OCI-LY7 (cell line): ENCODE results near the gene IMPA2. TPM values are rescaled to one million over a fixed set of nuclear protein-coding genes. Genes with fewer than 3 reads are reported as not detected.
"Not testable (repeated sequence)": the region's sequence is repeated elsewhere in the genome, so short reads cannot be mapped to it uniquely, and the experiment has no call there.

ENCODE experiments used
- BruUV-seq: library from RNA; stranded (reverse); fragments of 400-500 nt; replicated peaks from 2 replicates; lab custom pipeline; 2021; lab: Mats Ljungman, UMichigan
- CTCF ChIA-PET: fragments of 300-600 bp; sonication (Branson Sonifier 250); formaldehyde crosslinking; loops from one replicate; lab custom pipeline; 2022; ENCODE audit warnings: antibody characterized with exemption; ENCODE audit not compliant: unreplicated experiment; lab: Charles Lee
- POLR2A ChIA-PET: fragments of 300-600 bp; sonication (Branson Sonifier 250); formaldehyde crosslinking; loops from one replicate; lab custom pipeline; 2022; ENCODE audit warnings: antibody characterized with exemption; lab: Charles Lee
- DNase-seq: peaks from one replicate; pipeline ENCODE4 v3.0.0-alpha.2; 2015; ENCODE audit warnings: low spot score
- H2AFZ ChIP-seq: fragments of 200-600 bp; sonication (generic), shearing (Covaris generic); 2 replicates; pipeline ENCODE4 v1.6.1; 2014; ENCODE audit warnings: mild to moderate bottlenecking, antibody characterized with exemption, low read length, moderate library complexity
- H3K27ac ChIP-seq: fragments of 200-600 bp; sonication (generic); 2 replicates; pipeline ENCODE4 v1.5.1; 2014; ENCODE audit warnings: mixed run types, low read depth, mild to moderate bottlenecking, moderate library complexity, low read length, inconsistent platforms; ENCODE audit not compliant: poor library complexity, severe bottlenecking
- H3K36me3 ChIP-seq: fragments of 200-600 bp; sonication (generic); 2 replicates; pipeline ENCODE4 v1.6.1; 2014; ENCODE audit warnings: mild to moderate bottlenecking, antibody characterized with exemption, low read length, moderate library complexity, mixed read lengths; ENCODE audit not compliant: insufficient read depth
- H3K4me1 ChIP-seq: fragments of 200-600 bp; sonication (generic); 2 replicates; pipeline ENCODE4 v1.5.1; 2014; ENCODE audit warnings: mild to moderate bottlenecking, low read length; ENCODE audit not compliant: insufficient read depth, poor library complexity, severe bottlenecking
- H3K4me2 ChIP-seq: fragments of 200-600 bp; sonication (generic); 2 replicates; pipeline ENCODE4 v1.6.1; 2014; ENCODE audit warnings: mild to moderate bottlenecking, low read length
- H3K4me3 ChIP-seq: fragments of 200-600 bp; sonication (generic); 2 replicates; pipeline ENCODE4 v1.5.1; 2014; ENCODE audit warnings: mild to moderate bottlenecking, low read depth, low read length; ENCODE audit not compliant: poor library complexity, severe bottlenecking
- H3K79me2 ChIP-seq: fragments of 200-600 bp; sonication (generic); 2 replicates; pipeline ENCODE4 v1.6.1; 2016; ENCODE audit warnings: low read depth, mild to moderate bottlenecking, low read length, moderate library complexity, mixed read lengths; ENCODE audit not compliant: insufficient read depth
- H3K9me2 ChIP-seq: fragments of 200-600 bp; sonication (generic); 2 replicates; pipeline ENCODE4 v1.6.1; 2016; ENCODE audit warnings: mild to moderate bottlenecking, low read length, mixed read lengths; ENCODE audit not compliant: insufficient read depth
- H3K9me3 ChIP-seq: fragments of 200-600 bp; sonication (generic); 2 replicates; pipeline ENCODE4 v1.6.1; 2014; ENCODE audit warnings: mild to moderate bottlenecking, mixed run types, low read length, mixed read lengths
- H4K20me1 ChIP-seq: fragments of 200-600 bp; sonication (generic); 2 replicates; pipeline ENCODE4 v1.6.1; 2014; ENCODE audit warnings: mild to moderate bottlenecking, antibody characterized with exemption, low read length, moderate library complexity, mixed read lengths; ENCODE audit not compliant: insufficient read depth
- EZH2phosphoT487 ChIP-seq: fragments of 200-600 bp; sonication (generic); IDR thresholded peaks from 2 replicates; pipeline ENCODE4 v1.6.1; 2018; ENCODE audit warnings: low read depth, borderline replicate concordance, mild to moderate bottlenecking, mixed run types, antibody characterized with exemption, low read length, moderate library complexity, mixed read lengths
- intact Hi-C: fragments of 100-400 bp; cut with micrococcal nuclease; formaldehyde crosslinking; loops from one replicate; pipeline ENCODE4 v1.10.0; 2022; ENCODE audit not compliant: unreplicated experiment
- total RNA-seq, 2 experiments: library from RNA; depleted of rRNA in 1 of 2; stranded (reverse); fragments of >200 nt in 1 of 2; shearing (Covaris generic) in 1 of 2; gene quantifications; 2 replicates each; pipeline ENCODE4 v1.2.3, GENCODE V29; 2014 to 2022
- TF ChIP-seq, protein P1 (sequence below): fragments of 200-600 bp; sonication (generic); conservative IDR thresholded peaks from 2 replicates; pipeline ENCODE4 v1.5.1; 2014; ENCODE audit warnings: mild to moderate bottlenecking, antibody characterized with exemption, low read length, moderate library complexity, mixed read lengths

Gene IMPA2
- total RNA-seq, 2 experiments from 2014 or later, result 51.9 to 59.0 TPM

DNA sequence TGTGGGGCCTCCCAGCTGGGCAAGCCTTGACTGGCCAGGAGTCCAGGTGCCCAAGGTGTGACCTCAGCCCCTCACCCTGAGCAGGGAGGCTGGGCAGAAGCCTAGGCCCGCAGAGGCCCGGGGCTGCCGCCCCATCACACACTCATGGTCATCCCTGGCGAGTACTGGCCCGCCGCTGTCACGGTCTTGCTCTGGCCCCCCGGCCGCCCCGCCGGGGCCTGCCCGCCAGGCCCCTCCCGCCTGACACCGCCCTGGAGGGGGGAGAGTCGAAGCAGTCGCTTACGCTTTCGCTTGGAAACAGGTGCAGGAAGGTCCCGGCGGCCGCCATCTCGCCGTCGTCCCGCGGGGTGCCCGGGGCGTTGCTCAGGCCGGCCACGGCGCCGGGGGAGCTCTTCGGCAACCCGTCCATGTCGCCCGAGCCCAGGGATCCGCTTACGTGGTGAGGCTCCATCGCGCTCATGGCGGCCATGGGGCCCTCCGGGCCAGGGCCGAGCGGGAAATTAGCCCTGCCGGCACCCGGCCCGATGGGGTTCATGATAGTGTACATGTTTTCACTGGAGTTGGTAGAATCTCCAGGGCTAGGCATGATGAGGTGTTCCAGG, 85.7 kb downstream of the IMPA2 start:
- no TSS peak for BruUV-seq
- Histone ChIP-seq H3K4me1 (peaks cover 17% of the 10 kb centered on the region), H4K20me1 (no peaks in the 10 kb centered on the region), H3K27ac (no peak overlapping the region), H3K79me2 (0 out of 2 replicates have a peak, but pooled peaks cover 4% of the 10 kb centered on the region), H3K9me2 (no peaks in the 10 kb centered on the region), H3K4me3 (no peak overlapping the region), H3K36me3 (no peaks in the 10 kb centered on the region; the same call in 1 of the 2 replicates), H3K4me2 (no peak overlapping the region), H3K9me3 (no peaks in the 10 kb centered on the region), H2AFZ (no peak overlapping the region)
- ChIA-PET CTCF (no interaction called here), POLR2A (interaction anchor here (0.6 kb wide), 1 partner anchor 347 kb away, joined by 6 read pairs; no protein-coding TSS in a partner anchor)
- no peak for DNase-seq
- intact Hi-C loops, result no loop called here
- TF ChIP-seq, protein P1, sequence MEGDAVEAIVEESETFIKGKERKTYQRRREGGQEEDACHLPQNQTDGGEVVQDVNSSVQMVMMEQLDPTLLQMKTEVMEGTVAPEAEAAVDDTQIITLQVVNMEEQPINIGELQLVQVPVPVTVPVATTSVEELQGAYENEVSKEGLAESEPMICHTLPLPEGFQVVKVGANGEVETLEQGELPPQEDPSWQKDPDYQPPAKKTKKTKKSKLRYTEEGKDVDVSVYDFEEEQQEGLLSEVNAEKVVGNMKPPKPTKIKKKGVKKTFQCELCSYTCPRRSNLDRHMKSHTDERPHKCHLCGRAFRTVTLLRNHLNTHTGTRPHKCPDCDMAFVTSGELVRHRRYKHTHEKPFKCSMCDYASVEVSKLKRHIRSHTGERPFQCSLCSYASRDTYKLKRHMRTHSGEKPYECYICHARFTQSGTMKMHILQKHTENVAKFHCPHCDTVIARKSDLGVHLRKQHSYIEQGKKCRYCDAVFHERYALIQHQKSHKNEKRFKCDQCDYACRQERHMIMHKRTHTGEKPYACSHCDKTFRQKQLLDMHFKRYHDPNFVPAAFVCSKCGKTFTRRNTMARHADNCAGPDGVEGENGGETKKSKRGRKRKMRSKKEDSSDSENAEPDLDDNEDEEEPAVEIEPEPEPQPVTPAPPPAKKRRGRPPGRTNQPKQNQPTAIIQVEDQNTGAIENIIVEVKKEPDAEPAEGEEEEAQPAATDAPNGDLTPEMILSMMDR, result no peak
- TF ChIP-seq EZH2phosphoT487, result no peak

DNA sequence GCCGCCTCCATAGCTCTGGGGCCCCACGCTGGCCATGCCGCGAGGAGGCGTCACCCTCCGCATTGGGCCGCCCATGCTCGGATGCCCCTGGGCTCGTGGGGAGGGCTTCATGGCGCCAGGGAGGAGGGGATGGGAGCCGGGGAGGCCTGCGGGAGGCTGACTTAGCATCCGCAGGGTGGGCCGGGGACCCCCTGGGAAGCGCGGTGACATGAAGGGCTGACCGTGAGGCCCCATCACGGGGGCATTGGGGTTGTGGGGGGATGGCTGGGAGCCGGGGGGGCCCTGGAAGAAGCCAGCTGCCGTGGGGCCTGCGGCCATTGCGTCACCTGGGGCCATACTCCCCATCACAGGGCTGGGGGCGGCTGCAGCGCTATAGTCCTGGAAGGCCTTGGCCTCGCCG, 86.4 kb downstream of the IMPA2 start:
- BruUV-seq, result no TSS peak
- ChIA-PET POLR2A (no interaction called here), CTCF (no interaction called here)
- Histone ChIP-seq H4K20me1 (no peaks in the 10 kb centered on the region), H3K4me1 (peaks cover 16% of the 10 kb centered on the region), H3K9me2 (no peaks in the 10 kb centered on the region), H3K4me3 (no peak overlapping the region), H3K27ac (no peak overlapping the region), H2AFZ (no peak overlapping the region), H3K79me2 (0 out of 2 replicates have a peak, but pooled peaks cover 4% of the 10 kb centered on the region), H3K9me3 (no peaks in the 10 kb centered on the region), H3K36me3 (no peaks in the 10 kb centered on the region; the same call in 1 of the 2 replicates), H3K4me2 (no peak overlapping the region)
- intact Hi-C loops, result no loop called here
- DNase-seq, result no peak
- no peak for TF ChIP-seq EZH2phosphoT487
- TF ChIP-seq, protein P1, result no peak

DNA sequence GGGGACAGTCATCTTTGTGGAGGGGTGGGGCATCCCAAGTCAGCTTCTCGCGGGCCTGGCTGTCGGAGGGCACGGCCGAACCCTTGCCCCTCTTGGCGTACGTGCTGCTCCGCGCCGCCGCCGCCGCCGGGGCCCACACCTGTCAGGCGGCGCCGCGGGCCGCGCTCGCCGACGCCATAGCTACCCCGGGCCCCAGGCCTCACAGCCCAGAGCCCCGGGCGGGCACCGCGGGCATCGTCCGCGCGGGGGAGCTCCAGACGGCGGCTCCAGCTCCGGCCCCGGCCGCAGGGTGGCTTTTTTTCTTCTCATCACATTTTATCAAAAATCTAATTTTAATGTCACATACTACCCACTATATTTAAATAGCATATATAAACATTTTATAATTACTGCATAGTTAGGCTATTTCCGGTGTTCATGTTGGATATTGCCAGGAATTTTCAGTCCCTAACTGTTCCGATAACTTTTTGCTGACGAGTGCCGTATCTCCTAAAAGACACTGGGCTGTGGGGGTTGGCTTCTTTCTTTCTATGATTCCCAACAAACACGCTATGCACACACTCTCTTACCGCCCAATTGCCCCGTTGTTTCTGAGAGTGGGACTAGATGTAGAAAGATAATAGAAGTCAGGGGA, 87.1 kb downstream of the IMPA2 start:
- H3K4me2 ChIP-seq, DNase-seq, H3K79me2 ChIP-seq, CTCF ChIA-PET, BruUV-seq, H3K4me3 ChIP-seq, H3K9me2 ChIP-seq, H4K20me1 ChIP-seq, H3K36me3 ChIP-seq, H3K9me3 ChIP-seq, POLR2A ChIA-PET, H3K27ac ChIP-seq, intact Hi-C loops, H2AFZ ChIP-seq: not testable (repeated sequence)
- peaks cover 16% of the 10 kb centered on the region for H3K4me1 ChIP-seq
